Naive thymus-derived CD4-positive, alpha-beta T cell (primary cell): ENCODE data around the gene EYA4. TPM values are rescaled to one million over a fixed set of nuclear protein-coding genes. Genes with fewer than 3 reads are reported as not detected.

Source experiments
- ATAC-seq: fragments of 150-1000 bp; cut with Tn5 transposase; 2 replicates; pipeline ENCODE4 v1.10.0; 2021; ENCODE audit warnings: mild to moderate bottlenecking, moderate library complexity
- CTCF ChIA-PET: fragments of 350-600 bp; sonication (Branson Sonifier 250); formaldehyde crosslinking; loops from one replicate; lab custom pipeline; 2021; ENCODE audit warnings: antibody characterized with exemption; lab: Charles Lee
- POLR2A ChIA-PET: fragments of 350-600 bp; sonication (Branson Sonifier 250); formaldehyde crosslinking; loops from one replicate; lab custom pipeline; 2021; ENCODE audit warnings: antibody characterized with exemption, inconsistent platforms; lab: Charles Lee
- DNase-seq, 9 donors: peaks; one replicate each; pipeline versions ENCODE4 v3.0.0 to v3.0.0-alpha.2; 2020 to 2022; ENCODE audit warnings: mixed read lengths in 1 of 9
- H3K27ac ChIP-seq: one replicate; pipeline ENCODE4 v1.7.0; 2013; ENCODE audit warnings: mild to moderate bottlenecking, low read depth, low read length, moderate library complexity
- H3K27me3 ChIP-seq, 2 donors: one replicate each; pipeline ENCODE4 v1.7.0; 2013; ENCODE audit warnings: low read length in 2 of 2, mild to moderate bottlenecking in 2 of 2, moderate library complexity in 2 of 2; ENCODE audit not compliant: control insufficient read depth in 2 of 2, insufficient read depth in 2 of 2
- H3K36me3 ChIP-seq, 3 experiments: 1 replicate in 2 of 3; 2 replicates in 1 of 3; pipeline ENCODE4 v1.7.0; 2013; ENCODE audit warnings: low read length in 3 of 3, mild to moderate bottlenecking in 3 of 3, moderate library complexity in 1 of 3; ENCODE audit not compliant: insufficient read depth in 3 of 3, control insufficient read depth in 2 of 3
- H3K4me1 ChIP-seq, 2 donors: one replicate each; pipeline ENCODE4 v1.7.0; 2013; ENCODE audit warnings: low read length in 2 of 2, mild to moderate bottlenecking in 2 of 2, moderate library complexity in 1 of 2; ENCODE audit not compliant: control insufficient read depth in 2 of 2, insufficient read depth in 2 of 2
- H3K4me3 ChIP-seq: 2 replicates; pipeline ENCODE4 v1.7.0; 2013; ENCODE audit warnings: mild to moderate bottlenecking, low read length
- H3K9me3 ChIP-seq, 3 experiments: 1 replicate in 2 of 3; 2 replicates in 1 of 3; pipeline ENCODE4 v1.7.0; 2013; ENCODE audit warnings: low read length in 3 of 3; ENCODE audit not compliant: control insufficient read depth in 2 of 3
- H3K27ac Mint-ChIP-seq, 9 donors: one replicate each; pipeline ENCODE4 v1.8.0; 2020 to 2022; ENCODE audit warnings: mixed read lengths in 9 of 9, mild to moderate bottlenecking in 8 of 9, moderate library complexity in 5 of 9, inconsistent platforms in 2 of 9
- H3K27me3 Mint-ChIP-seq, 5 donors: one replicate each; pipeline ENCODE4 v1.8.0; 2021 to 2022; ENCODE audit warnings: mixed read lengths in 5 of 5, mild to moderate bottlenecking in 1 of 5
- H3K36me3 Mint-ChIP-seq, 5 donors: one replicate each; pipeline ENCODE4 v1.8.0; 2020 to 2022; ENCODE audit warnings: mixed read lengths in 5 of 5, mild to moderate bottlenecking in 3 of 5, inconsistent platforms in 1 of 5
- H3K4me1 Mint-ChIP-seq, 7 donors: one replicate each; pipeline ENCODE4 v1.8.0; 2020 to 2022; ENCODE audit warnings: mixed read lengths in 7 of 7, mild to moderate bottlenecking in 3 of 7, inconsistent platforms in 1 of 7
- H3K4me3 Mint-ChIP-seq, 10 donors: one replicate each; pipeline ENCODE4 v1.8.0; 2020 to 2022; ENCODE audit warnings: mild to moderate bottlenecking in 10 of 10, mixed read lengths in 10 of 10, moderate library complexity in 6 of 10, inconsistent platforms in 2 of 10
- H3K9me3 Mint-ChIP-seq, 11 donors: one replicate each; pipeline ENCODE4 v1.8.0; 2020 to 2022; ENCODE audit warnings: mixed read lengths in 11 of 11, mild to moderate bottlenecking in 4 of 11, inconsistent platforms in 1 of 11, moderate library complexity in 1 of 11
- intact Hi-C, 2 donors: fragments of 100-400 bp; cut with micrococcal nuclease; formaldehyde crosslinking; loops; one replicate each; pipeline ENCODE4 v1.15.1; 2023
- polyA plus RNA-seq, 2 donors: library from polyadenylated mRNA; unstranded; fragments of 300-500 nt; fragmentation: Illumina TruSeq; gene quantifications; one replicate each; pipeline ENCODE4 v1.2.3, GENCODE V29; 2021
- total RNA-seq, 6 experiments: library from RNA in 5 of 6; stranded (reverse) in 5 of 6; gene quantifications; 1 replicate in 5 of 6; 2 replicates in 1 of 6; pipeline ENCODE4 v1.2.3 and lab custom pipeline; 2021 to 2026

EYA4 gene
- total and polyA plus RNA-seq, 7 experiments from 2014 or later = not detected

DNA sequence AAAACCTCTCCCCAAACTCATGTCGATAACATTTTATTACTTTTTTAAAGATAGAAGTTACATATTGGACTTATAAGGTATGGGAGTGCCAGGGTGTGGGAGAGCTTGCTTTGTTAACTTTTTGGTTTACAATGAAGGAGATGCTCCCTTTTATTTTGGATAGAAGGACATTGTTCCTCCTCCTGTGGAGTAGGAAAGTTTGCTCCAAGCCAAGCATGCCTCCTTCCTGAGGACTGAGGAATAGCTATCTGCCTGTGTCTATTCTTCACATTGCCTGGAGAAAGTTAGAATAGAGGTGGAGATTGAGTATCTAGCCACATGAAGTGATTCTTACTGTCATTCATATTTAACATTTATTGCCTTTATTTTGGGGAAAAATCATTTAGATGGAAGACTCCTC lies 71.9 kb downstream of the EYA4 start:
- ChIA-PET CTCF (no interaction called here), POLR2A (no interaction called here)
- no peaks in the 10 kb centered on the region for H3K4me1 Mint-ChIP-seq
- no peaks in the 10 kb centered on the region for H3K36me3 Mint-ChIP-seq
- no peaks in the 10 kb centered on the region for H3K27me3 ChIP-seq
- no peak overlapping the region for H3K27ac Mint-ChIP-seq
- no peak for ATAC-seq
- DNase-seq = no peak
- peaks cover 0 to 16% (median 6%) of the 10 kb centered on the region in 5 donors for H3K27me3 Mint-ChIP-seq
- H3K27ac ChIP-seq = no peak overlapping the region
- peaks cover 0 to 4% (median under 1%) of the 10 kb centered on the region in 11 donors for H3K9me3 Mint-ChIP-seq
- no peaks in the 10 kb centered on the region for H3K9me3 ChIP-seq
- H3K4me3 Mint-ChIP-seq = no peak overlapping the region
- H3K4me3 ChIP-seq = no peak overlapping the region
- H3K4me1 ChIP-seq = no peaks in the 10 kb centered on the region
- no peaks in the 10 kb centered on the region for H3K36me3 ChIP-seq
- intact Hi-C loops = no loop called here

- no peak overlapping the region for H3K27ac ChIP-seq
- no peak overlapping the region for H3K4me3 ChIP-seq
- H3K4me1 Mint-ChIP-seq = no peaks in the 10 kb centered on the region
- no peaks in the 10 kb centered on the region for H3K4me1 ChIP-seq
- no peaks in the 10 kb centered on the region for H3K27me3 ChIP-seq
- peaks cover 3 to 20% (median 6%) of the 10 kb centered on the region in 5 donors for H3K27me3 Mint-ChIP-seq
- CTCF ChIA-PET = no interaction called here
- no peak overlapping the region for H3K27ac Mint-ChIP-seq
- intact Hi-C loops = no loop called here
- POLR2A ChIA-PET = no interaction called here
- H3K9me3 Mint-ChIP-seq = no peaks in the 10 kb centered on the region
- H3K36me3 ChIP-seq = no peaks in the 10 kb centered on the region
- ATAC-seq (no peak), DNase-seq (no peak)
- no peaks in the 10 kb centered on the region for H3K36me3 Mint-ChIP-seq
- no peaks in the 10 kb centered on the region for H3K9me3 ChIP-seq
- no peak overlapping the region for H3K4me3 Mint-ChIP-seq
Observed at GRCh38 chr6:133314947-133315346, 73.8 kb downstream of the EYA4 start.

- H3K27me3 Mint-ChIP-seq = peaks cover 3 to 22% (median 6%) of the 10 kb centered on the region in 5 donors
Observed at GRCh38 chr6:133315811-133316210, 74.7 kb downstream of the EYA4 start.

DNA sequence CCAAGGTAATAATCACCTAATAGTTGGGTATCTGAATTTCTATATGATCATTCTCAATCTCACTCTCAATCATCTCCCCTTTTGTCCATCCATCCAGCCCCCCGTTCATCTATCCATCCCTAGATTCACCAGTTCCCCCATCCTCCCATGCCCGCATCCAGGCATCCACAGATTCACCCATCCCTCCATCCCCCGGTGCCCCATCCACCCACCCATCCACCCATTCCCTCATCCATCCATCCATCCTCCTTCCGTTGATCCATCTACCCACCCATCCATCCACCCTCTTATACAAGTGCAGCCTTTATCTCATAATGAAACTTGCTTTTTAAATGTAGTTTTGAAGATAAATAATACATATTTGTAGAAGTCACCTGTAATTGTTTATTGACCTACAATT lies 76.5 kb downstream of the EYA4 start:
- Histone ChIP-seq H3K4me3 (no peak overlapping the region), H3K4me1 (no peaks in the 10 kb centered on the region), H3K27ac (no peak overlapping the region), H3K9me3 (no peaks in the 10 kb centered on the region), H3K27me3 (no peaks in the 10 kb centered on the region), H3K36me3 (no peaks in the 10 kb centered on the region)
- no peaks in the 10 kb centered on the region for H3K9me3 Mint-ChIP-seq
- H3K4me3 Mint-ChIP-seq = no peak overlapping the region
- ChIA-PET CTCF (no interaction called here), POLR2A (no interaction called here)
- no peak for ATAC-seq
- no peak for DNase-seq
- H3K36me3 Mint-ChIP-seq = no peaks in the 10 kb centered on the region
- peaks cover 0 to 11% (median 3%) of the 10 kb centered on the region in 5 donors for H3K27me3 Mint-ChIP-seq
- H3K4me1 Mint-ChIP-seq = no peaks in the 10 kb centered on the region
- H3K27ac Mint-ChIP-seq = no peak overlapping the region
- intact Hi-C loops = no loop called here

More at GRCh38 chr6:133315811-133316210, 74.7 kb downstream of the EYA4 start:
- DNase-seq (no peak), ATAC-seq (no peak)
- CTCF ChIA-PET = no interaction called here
- intact Hi-C loops = no loop called here
- H3K36me3 Mint-ChIP-seq = no peaks in the 10 kb centered on the region
- H3K4me3 Mint-ChIP-seq = no peak overlapping the region
- Histone ChIP-seq H3K4me1 (no peaks in the 10 kb centered on the region), H3K36me3 (no peaks in the 10 kb centered on the region), H3K9me3 (no peaks in the 10 kb centered on the region), H3K4me3 (no peak overlapping the region), H3K27me3 (no peaks in the 10 kb centered on the region), H3K27ac (no peak overlapping the region)
- H3K4me1 Mint-ChIP-seq = no peaks in the 10 kb centered on the region
- POLR2A ChIA-PET = no interaction called here
- no peaks in the 10 kb centered on the region for H3K9me3 Mint-ChIP-seq
- H3K27ac Mint-ChIP-seq = no peak overlapping the region

DNA sequence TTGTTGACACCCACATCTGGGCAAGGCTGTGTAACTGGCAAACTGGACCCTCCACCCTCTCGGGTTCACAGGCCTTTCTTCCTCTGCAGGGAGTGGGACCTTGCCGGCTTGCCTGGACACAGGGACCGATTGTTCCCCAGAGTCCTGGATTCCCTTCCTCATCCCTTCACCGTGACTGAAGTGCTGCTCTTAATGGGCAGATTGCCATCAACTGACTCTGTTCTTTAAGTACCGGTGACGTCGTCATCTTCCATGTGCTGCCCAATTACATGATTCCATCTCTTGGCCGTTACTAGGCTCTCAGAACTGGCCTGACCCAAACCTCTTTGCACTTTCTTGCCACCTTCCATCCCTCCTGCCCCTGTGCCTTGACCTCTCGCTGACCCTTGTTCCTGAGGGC lies 85.4 kb downstream of the EYA4 start:
- DNase-seq = no peak
- ATAC-seq = no peak
- Histone ChIP-seq H3K4me3 (no peak overlapping the region), H3K27ac (no peak overlapping the region), H3K36me3 (no peaks in the 10 kb centered on the region), H3K9me3 (no peaks in the 10 kb centered on the region), H3K4me1 (no peaks in the 10 kb centered on the region), H3K27me3 (no peaks in the 10 kb centered on the region)
- Mint-ChIP-seq H3K36me3 (no peaks in the 10 kb centered on the region), H3K27me3 (peaks cover 0 to 6% (median 4%) of the 10 kb centered on the region in 5 donors), H3K27ac (no peak overlapping the region), H3K9me3 (peaks cover 0 to 5% (median 0%) of the 10 kb centered on the region in 11 donors), H3K4me3 (no peak overlapping the region), H3K4me1 (no peaks in the 10 kb centered on the region)
- intact Hi-C loops = no loop called here
- ChIA-PET POLR2A (no interaction called here), CTCF (no interaction called here)

- POLR2A ChIA-PET = no interaction called here
- Mint-ChIP-seq H3K4me1 (no peaks in the 10 kb centered on the region), H3K36me3 (no peaks in the 10 kb centered on the region), H3K9me3 (peaks cover 0 to 2% (median 0%) of the 10 kb centered on the region in 11 donors), H3K27ac (no peak overlapping the region), H3K4me3 (no peak overlapping the region), H3K27me3 (no peaks in the 10 kb centered on the region)
- H3K4me3 ChIP-seq = no peak overlapping the region
- H3K27me3 ChIP-seq = no peaks in the 10 kb centered on the region
- no peak overlapping the region for H3K27ac ChIP-seq
- CTCF ChIA-PET = no interaction called here
- H3K9me3 ChIP-seq = no peaks in the 10 kb centered on the region
- no peaks in the 10 kb centered on the region for H3K36me3 ChIP-seq
- DNase-seq = no peak
- H3K4me1 ChIP-seq = no peaks in the 10 kb centered on the region
- ATAC-seq = no peak
- intact Hi-C loops = no loop called here
Observed at GRCh38 chr6:133333852-133334251, 92.7 kb downstream of the EYA4 start.

DNA sequence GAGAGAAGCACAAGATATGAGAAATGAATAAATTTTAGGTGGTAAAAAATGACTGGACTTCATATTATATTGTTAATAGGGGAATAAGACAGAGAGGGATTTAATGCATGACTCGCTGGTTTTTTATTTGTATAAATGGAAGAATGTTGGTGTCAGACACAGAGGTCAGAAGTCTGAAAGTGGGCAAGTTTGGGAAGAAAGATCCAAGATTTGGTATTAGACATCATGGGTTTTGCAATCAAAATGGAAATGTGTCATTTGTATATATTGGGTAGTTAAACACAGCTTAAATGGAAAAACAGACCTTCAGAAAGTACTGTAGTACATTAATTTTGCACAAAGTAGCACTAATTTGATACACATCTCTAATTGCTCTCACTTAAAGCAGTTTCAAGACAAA lies 96.2 kb downstream of the EYA4 start:
- no peaks in the 10 kb centered on the region for H3K4me1 Mint-ChIP-seq
- Histone ChIP-seq H3K4me1 (no peaks in the 10 kb centered on the region), H3K9me3 (no peaks in the 10 kb centered on the region), H3K27me3 (no peaks in the 10 kb centered on the region), H3K27ac (no peak overlapping the region), H3K4me3 (no peak overlapping the region), H3K36me3 (no peaks in the 10 kb centered on the region)
- H3K27ac Mint-ChIP-seq = no peak overlapping the region
- H3K27me3 Mint-ChIP-seq = no peaks in the 10 kb centered on the region
- H3K36me3 Mint-ChIP-seq = no peaks in the 10 kb centered on the region
- H3K9me3 Mint-ChIP-seq = peaks cover 0 to 2% (median 0%) of the 10 kb centered on the region in 11 donors
- ChIA-PET POLR2A (no interaction called here), CTCF (interaction anchor here (0.7 kb wide), 1 partner anchor 14 kb away, joined by 3 read pairs; no protein-coding TSS in a partner anchor)
- intact Hi-C loops = no loop called here
- H3K4me3 Mint-ChIP-seq = no peak overlapping the region
- ATAC-seq = no peak
- no peak for DNase-seq
